RWPE2 (cell line): ENCODE measurements around the gene SMARCD3.
A peak's percentile ranks its signal among the peaks of the same experiment; 100 is the strongest.

Experiments used
- ATAC-seq: fragments of 200-7000 bp; cut with Tn5 transposase; 3 replicates; pipeline ENCODE4 v1.9.1; 2021; ENCODE audit warnings: low read depth
- DNase-seq: peaks from one replicate; pipeline ENCODE4 v3.0.0-alpha.2; 2020; ENCODE audit warnings: low spot score
- H3K27ac ChIP-seq: fragments of 450-650 bp; 2 replicates; pipeline ENCODE4 v1.5.1; 2017; ENCODE audit warnings: mild to moderate bottlenecking; ENCODE audit not compliant: poor library complexity, severe bottlenecking
- H3K27me3 ChIP-seq: fragments of 250-450 bp; sonication (Bioruptor Pico); 2 replicates; pipeline ENCODE4 v1.5.1; 2021; ENCODE audit warnings: mild to moderate bottlenecking, moderate library complexity; ENCODE audit not compliant: insufficient read depth, poor library complexity, severe bottlenecking
- H3K36me3 ChIP-seq: fragments of 250-450 bp; sonication (Bioruptor Pico); 2 replicates; pipeline ENCODE4 v1.5.1; 2020; ENCODE audit warnings: low read depth, mild to moderate bottlenecking, moderate library complexity
- H3K4me1 ChIP-seq: fragments of 250-450 bp; sonication (Bioruptor Pico); 2 replicates; pipeline ENCODE4 v1.5.1; 2021; ENCODE audit warnings: mild to moderate bottlenecking, moderate library complexity; ENCODE audit not compliant: insufficient read depth, poor library complexity, severe bottlenecking
- H3K4me3 ChIP-seq: fragments of 250-450 bp; sonication (Bioruptor Pico); 2 replicates; pipeline ENCODE4 v1.5.1; 2021; ENCODE audit warnings: mild to moderate bottlenecking, moderate library complexity; ENCODE audit not compliant: severe bottlenecking
- H3K9me3 ChIP-seq: fragments of 250-450 bp; sonication (Bioruptor Pico); 2 replicates; pipeline ENCODE4 v1.5.1; 2021; ENCODE audit warnings: mild to moderate bottlenecking, moderate library complexity; ENCODE audit not compliant: severe bottlenecking
- TF ChIP-seq, protein P1 (sequence below): fragments of 450-650 bp; IDR thresholded peaks from one replicate; pipeline ENCODE4 v1.5.1; 2017; ENCODE audit warnings: mild to moderate bottlenecking, moderate library complexity; ENCODE audit not compliant: poor library complexity, severe bottlenecking

The SMARCD3 gene

GRCh38 chr7:151265351-151265931, 16.9 kb upstream of the SMARCD3 start:
- H3K27ac ChIP-seq, result no peak overlapping the region
- no peak overlapping the region for H3K4me3 ChIP-seq
- no peak for DNase-seq
- no peaks in the 10 kb centered on the region for H3K9me3 ChIP-seq
- H3K27me3 ChIP-seq, result no peaks in the 10 kb centered on the region
- H3K36me3 ChIP-seq, result no peaks in the 10 kb centered on the region
- TF ChIP-seq, protein P1, sequence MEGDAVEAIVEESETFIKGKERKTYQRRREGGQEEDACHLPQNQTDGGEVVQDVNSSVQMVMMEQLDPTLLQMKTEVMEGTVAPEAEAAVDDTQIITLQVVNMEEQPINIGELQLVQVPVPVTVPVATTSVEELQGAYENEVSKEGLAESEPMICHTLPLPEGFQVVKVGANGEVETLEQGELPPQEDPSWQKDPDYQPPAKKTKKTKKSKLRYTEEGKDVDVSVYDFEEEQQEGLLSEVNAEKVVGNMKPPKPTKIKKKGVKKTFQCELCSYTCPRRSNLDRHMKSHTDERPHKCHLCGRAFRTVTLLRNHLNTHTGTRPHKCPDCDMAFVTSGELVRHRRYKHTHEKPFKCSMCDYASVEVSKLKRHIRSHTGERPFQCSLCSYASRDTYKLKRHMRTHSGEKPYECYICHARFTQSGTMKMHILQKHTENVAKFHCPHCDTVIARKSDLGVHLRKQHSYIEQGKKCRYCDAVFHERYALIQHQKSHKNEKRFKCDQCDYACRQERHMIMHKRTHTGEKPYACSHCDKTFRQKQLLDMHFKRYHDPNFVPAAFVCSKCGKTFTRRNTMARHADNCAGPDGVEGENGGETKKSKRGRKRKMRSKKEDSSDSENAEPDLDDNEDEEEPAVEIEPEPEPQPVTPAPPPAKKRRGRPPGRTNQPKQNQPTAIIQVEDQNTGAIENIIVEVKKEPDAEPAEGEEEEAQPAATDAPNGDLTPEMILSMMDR, result no peak
- ATAC-seq, result no peak
- no peaks in the 10 kb centered on the region for H3K4me1 ChIP-seq

DNA sequence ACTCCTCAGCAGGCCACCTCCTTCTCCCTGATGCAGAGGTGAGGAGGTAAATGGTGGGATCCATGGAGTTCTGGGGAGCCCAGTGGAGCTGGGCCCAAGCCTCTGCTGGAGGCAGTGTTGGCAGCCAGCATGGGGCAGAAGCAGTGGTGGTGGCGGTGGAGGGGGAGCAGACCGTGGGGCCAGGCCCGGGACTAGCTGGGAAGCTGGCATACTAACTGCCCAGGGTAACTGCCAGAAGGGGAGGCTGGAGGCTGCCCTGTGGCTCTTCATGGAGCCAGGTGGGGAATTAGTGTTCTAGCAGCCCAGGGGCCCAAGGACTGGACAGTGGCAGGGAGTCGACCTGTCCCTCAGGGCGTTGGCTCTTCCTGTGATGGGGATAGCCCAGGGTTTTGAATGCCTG, 16.1 kb upstream of the SMARCD3 start:
- H3K4me3 ChIP-seq, result no peak overlapping the region
- no peaks in the 10 kb centered on the region for H3K9me3 ChIP-seq
- ATAC-seq, result no peak
- no peaks in the 10 kb centered on the region for H3K4me1 ChIP-seq
- no peaks in the 10 kb centered on the region for H3K36me3 ChIP-seq
- H3K27me3 ChIP-seq, result no peaks in the 10 kb centered on the region
- H3K27ac ChIP-seq, result no peak overlapping the region
- peak; percentile 34 for DNase-seq
- TF ChIP-seq, protein P1, result no peak

DNA sequence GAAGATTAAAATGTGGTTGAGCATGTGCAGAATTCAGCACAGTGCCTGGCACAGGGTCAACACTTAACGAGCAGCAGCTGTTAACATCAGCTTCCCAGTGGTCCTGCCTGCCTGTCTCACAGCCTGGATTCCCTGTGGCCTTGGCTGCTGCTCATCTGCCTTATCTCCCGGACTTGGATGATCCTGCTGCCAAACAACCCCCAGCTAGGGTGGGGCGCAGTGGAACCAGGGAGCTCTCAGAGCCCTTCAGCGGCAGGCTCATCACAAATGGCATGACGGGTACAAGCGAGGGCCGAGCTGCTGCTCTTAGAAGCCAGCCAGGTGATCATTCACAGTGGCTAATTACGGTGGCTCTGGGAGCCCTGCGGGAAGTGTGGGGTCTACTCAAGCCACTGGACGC, 13.0 kb upstream of the SMARCD3 start:
- Histone ChIP-seq H3K27me3 (no peaks in the 10 kb centered on the region), H3K4me3 (no peak overlapping the region), H3K4me1 (no peaks in the 10 kb centered on the region), H3K9me3 (no peaks in the 10 kb centered on the region), H3K27ac (no peak overlapping the region), H3K36me3 (no peaks in the 10 kb centered on the region)
- TF ChIP-seq, protein P1, result no peak
- ATAC-seq (no peak), DNase-seq (no peak)

DNA sequence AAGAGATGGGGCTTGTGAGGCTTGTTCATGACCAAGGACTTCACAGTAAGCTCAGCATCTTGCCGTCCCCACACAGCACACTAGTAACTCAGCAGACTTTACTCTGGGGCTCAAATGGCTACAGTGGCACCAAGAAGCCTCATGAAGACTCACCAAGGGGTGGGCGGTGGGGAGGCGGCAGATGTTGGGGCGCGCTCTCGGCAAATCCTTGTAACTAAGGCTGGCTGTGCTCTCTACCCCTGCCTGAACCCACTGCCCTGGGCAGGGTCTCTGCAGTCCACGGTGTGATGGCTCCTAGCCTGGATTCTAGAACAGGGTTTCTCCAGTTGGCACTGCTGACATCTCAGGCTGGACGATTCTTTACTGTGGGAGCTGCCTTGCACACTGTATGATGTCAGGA, 12.4 kb upstream of the SMARCD3 start:
- H3K27me3 ChIP-seq, result no peaks in the 10 kb centered on the region
- no peak overlapping the region for H3K27ac ChIP-seq
- H3K36me3 ChIP-seq, result no peaks in the 10 kb centered on the region
- H3K4me3 ChIP-seq, result no peak overlapping the region
- TF ChIP-seq, protein P1, result no peak
- no peak for ATAC-seq
- H3K4me1 ChIP-seq, result no peaks in the 10 kb centered on the region
- no peaks in the 10 kb centered on the region for H3K9me3 ChIP-seq
- no peak for DNase-seq

DNA sequence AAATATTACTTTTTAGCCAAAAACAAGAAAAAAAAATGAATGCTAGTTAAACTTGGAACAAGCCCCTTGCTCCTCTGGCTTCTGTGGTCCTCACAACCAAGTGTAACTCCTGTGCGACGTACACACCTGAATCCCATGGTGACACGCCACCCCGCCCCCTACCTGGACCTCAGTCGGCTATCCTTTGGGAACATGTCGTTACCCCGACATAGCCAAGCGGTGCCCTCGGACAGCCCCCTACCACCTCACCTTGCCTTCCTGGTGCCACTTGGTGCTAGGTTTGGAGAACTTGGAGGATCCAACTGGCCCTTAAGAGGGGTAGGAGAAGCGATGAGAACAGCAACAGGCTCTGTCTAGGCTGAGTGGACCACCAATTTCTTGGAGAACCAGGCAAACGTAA, 12.0 kb upstream of the SMARCD3 start:
- H3K9me3 ChIP-seq, result no peaks in the 10 kb centered on the region
- H3K4me3 ChIP-seq, result no peak overlapping the region
- ATAC-seq (no peak), DNase-seq (no peak)
- H3K27ac ChIP-seq, result no peak overlapping the region
- TF ChIP-seq, protein P1, result no peak
- no peaks in the 10 kb centered on the region for H3K27me3 ChIP-seq
- no peaks in the 10 kb centered on the region for H3K4me1 ChIP-seq
- no peaks in the 10 kb centered on the region for H3K36me3 ChIP-seq
